OCI-LY7 (cell line): ENCODE results near the gene GPC3.

Source experiments
- CTCF ChIP-seq: fragments of 200-600 bp; sonication (generic); conservative IDR thresholded peaks from 2 replicates; pipeline ENCODE4 v1.5.1; 2014; ENCODE audit warnings: mild to moderate bottlenecking, antibody characterized with exemption, low read length, moderate library complexity, mixed read lengths
- EZH2phosphoT487 ChIP-seq: fragments of 200-600 bp; sonication (generic); IDR thresholded peaks from 2 replicates; pipeline ENCODE4 v1.6.1; 2018; ENCODE audit warnings: low read depth, borderline replicate concordance, mild to moderate bottlenecking, mixed run types, antibody characterized with exemption, low read length, moderate library complexity, mixed read lengths

- TF ChIP-seq CTCF, result no peak
- TF ChIP-seq EZH2phosphoT487, result no peak
Observed at GRCh38 chrX:133537142-133537541, 448.3 kb downstream of the GPC3 start.
